ENCODE data around the gene PDE2A. TPM values are rescaled to one million over a fixed set of nuclear protein-coding genes. Genes with fewer than 3 reads are reported as not detected.
"Not testable (repeated sequence)": the region's sequence is repeated elsewhere in the genome, so short reads cannot be mapped to it uniquely, and the experiment has no call there.

Gene PDE2A
- total RNA-seq, 1 donor from 2014 or later, result 403 TPM

DNA sequence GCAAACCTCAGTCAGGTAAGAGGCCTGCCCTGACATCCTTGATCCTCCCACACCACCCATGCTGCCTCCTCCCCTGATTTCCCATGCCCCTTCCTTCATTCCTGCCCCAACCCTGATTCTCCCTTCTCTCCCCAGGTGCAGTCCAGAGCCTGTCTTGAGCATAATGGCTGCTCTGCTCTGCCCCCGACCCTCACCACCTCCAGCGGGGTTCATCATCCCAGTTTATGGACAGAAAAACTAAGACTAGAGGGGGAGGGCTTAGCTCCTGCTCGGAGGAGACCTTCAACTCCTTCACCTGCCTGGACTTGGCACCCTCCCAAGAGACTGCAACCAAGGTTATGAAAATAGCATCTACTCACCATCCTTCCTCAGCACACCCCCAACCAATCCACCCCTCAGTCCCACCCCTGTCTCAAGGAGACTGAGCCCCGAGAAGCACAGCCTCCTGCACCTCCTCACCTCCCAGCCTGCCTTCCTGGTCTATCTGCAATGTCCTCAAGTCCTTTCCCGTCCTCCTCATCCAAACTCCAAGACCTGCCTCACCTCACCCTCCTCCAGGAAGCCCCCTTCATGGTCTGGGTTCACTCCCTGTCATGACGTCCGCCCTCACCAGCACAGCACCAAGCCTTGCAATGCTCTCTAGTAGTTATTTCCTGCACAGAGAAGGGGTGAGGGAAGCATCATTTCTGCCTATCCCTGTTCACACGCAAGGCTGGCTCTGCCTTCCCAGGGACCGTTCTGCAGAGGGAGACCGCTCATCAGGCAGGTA is 103.1 kb downstream of the PDE2A start:
- Histone ChIP-seq H3K27ac (no peak overlapping the region), H3K27me3 (no peaks in the 10 kb centered on the region), H3K36me3 (no peaks in the 10 kb centered on the region), H3K4me1 (no peaks in the 10 kb centered on the region), H3K4me3 (no peak overlapping the region), H3K9me3 (no peaks in the 10 kb centered on the region)
- TF ChIP-seq, protein P1, sequence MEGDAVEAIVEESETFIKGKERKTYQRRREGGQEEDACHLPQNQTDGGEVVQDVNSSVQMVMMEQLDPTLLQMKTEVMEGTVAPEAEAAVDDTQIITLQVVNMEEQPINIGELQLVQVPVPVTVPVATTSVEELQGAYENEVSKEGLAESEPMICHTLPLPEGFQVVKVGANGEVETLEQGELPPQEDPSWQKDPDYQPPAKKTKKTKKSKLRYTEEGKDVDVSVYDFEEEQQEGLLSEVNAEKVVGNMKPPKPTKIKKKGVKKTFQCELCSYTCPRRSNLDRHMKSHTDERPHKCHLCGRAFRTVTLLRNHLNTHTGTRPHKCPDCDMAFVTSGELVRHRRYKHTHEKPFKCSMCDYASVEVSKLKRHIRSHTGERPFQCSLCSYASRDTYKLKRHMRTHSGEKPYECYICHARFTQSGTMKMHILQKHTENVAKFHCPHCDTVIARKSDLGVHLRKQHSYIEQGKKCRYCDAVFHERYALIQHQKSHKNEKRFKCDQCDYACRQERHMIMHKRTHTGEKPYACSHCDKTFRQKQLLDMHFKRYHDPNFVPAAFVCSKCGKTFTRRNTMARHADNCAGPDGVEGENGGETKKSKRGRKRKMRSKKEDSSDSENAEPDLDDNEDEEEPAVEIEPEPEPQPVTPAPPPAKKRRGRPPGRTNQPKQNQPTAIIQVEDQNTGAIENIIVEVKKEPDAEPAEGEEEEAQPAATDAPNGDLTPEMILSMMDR (IDR thresholded peaks at IDR 0.05), result no peak
- no peak for DNase-seq (ENCODE audit: low spot score in 2 of 2)
- intact Hi-C loops (cut with DNase I), result no loop called here

DNA sequence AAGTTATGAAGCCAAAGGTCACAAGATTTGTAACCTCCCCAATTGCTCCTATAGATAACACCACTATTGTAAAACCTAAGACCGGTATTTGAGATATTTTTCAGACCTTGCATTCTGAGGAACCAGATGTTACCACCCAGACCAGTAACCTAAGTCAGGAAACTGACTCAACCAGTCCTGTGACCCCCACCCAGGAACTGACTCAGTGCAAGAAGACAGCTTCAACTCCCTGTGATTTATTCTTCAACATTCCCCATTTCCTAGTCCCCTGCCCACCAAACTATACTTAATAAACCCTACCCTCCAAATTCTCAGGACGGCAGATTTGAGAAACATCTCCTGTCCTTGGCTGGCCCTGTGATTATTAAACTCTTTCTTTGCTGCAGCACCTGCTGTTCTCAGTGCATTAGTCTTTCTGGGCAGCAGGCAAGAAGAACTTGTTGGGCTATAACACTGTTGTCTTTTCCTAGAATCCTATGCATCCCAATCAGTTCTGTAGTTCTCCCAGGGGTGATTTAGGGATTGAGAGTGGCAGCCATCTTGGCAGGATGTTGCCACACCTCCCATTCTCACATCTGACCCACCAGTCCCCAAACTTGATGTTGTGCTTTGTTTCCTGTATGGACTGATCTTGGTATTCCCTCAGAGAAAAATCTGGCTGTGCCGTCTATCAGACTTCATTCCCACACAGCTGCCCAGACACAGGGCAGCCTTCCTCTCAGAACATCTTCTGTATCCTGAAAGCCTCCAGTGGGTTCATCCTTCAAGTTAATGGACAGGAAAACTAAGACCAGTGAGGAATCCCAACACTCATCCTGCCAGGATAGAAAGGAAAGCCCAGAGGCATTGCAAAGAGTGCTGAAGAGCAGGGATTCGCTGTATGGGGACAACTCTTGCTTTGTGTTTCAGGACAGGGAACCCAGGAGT is 104.0 kb downstream of the PDE2A start:
- no peak overlapping the region for H3K27ac ChIP-seq
- no peaks in the 10 kb centered on the region for H3K36me3 ChIP-seq
- H3K9me3 ChIP-seq, result no peaks in the 10 kb centered on the region
- intact Hi-C loops (cut with DNase I), result no loop called here
- TF ChIP-seq, protein P1 (IDR thresholded peaks at IDR 0.05), result no peak
- H3K4me3 ChIP-seq, result no peak overlapping the region
- H3K4me1 ChIP-seq, result no peaks in the 10 kb centered on the region
- no peak for DNase-seq (ENCODE audit: low spot score in 2 of 2)
- no peaks in the 10 kb centered on the region for H3K27me3 ChIP-seq

DNA sequence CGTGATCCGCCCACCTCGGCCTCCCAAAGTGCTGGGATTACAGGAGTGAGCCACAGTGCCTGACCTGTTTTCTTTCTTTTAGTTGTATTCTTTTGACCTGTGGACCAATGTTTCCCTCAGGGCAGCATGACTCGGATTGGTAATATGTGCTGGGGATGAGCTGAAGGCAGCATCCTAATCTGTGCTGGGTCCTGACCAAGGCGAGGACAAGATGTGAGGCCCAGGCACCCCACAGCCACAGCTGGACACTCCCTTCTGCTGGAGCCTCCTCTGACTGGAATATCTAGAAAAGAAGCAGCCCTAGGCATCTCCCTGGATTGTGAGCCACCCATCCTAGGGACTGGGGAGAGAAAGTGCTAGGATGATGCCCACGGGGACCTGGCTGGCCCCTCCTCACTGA is 105.4 kb downstream of the PDE2A start:
- H3K27me3 ChIP-seq, result no peaks in the 10 kb centered on the region
- intact Hi-C loops (cut with DNase I), result no loop called here
- H3K36me3 ChIP-seq, result no peaks in the 10 kb centered on the region
- no peaks in the 10 kb centered on the region for H3K9me3 ChIP-seq
- no peak overlapping the region for H3K27ac ChIP-seq
- H3K4me3 ChIP-seq, result no peak overlapping the region
- H3K4me1 ChIP-seq, result no peaks in the 10 kb centered on the region
- TF ChIP-seq, protein P1 (IDR thresholded peaks at IDR 0.05), result no peak
- no peak for DNase-seq (ENCODE audit: low spot score in 2 of 2)

DNA sequence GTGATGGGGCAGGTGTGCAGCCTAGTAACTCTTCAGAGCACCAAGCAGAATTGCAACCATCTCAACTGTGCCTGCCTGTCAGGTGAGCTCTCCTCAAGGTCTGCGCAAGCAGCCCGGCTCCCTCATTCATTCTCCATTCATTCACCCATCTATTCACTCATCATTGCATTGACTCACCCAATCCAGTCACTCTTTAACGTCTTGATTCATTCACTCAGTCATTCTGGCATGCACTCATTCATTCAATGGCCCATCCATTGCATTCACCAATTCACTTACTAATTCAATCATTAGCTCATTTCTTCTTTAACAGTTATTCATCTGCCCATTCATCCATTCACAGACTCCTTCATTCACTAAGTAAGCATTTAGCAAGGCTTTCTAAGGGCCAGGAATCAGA is 111.8 kb downstream of the PDE2A start:
- intact Hi-C loops (cut with DNase I), result no loop called here
- DNase-seq (ENCODE audit: low spot score in 2 of 2), result no peak

DNA sequence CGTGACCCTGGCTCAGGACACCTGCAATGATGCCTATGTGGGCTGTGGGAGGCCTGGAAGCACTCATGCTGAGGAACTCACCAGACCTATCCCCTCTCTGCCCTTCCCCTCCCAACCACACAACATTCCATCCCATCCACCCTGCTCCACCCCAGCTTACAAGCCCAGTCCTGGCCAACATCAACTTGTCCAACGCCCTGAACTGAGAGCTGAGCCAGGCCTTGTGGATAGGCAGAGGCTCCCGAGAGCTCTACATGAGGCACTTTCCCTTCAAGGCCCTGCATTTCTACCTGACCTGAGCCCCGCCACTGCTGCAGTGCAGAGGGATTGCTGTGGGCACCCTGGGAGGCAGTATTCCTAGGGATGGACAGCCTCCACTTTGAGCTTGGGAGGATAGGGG is 112.4 kb downstream of the PDE2A start:
- Histone ChIP-seq H3K36me3 (no peaks in the 10 kb centered on the region), H3K27me3 (no peaks in the 10 kb centered on the region), H3K27ac (no peak overlapping the region), H3K4me3 (no peak overlapping the region), H3K9me3 (no peaks in the 10 kb centered on the region), H3K4me1 (no peaks in the 10 kb centered on the region)
- intact Hi-C loops (cut with DNase I), result no loop called here
- DNase-seq (ENCODE audit: low spot score in 2 of 2), result peak in 1 of 2 donors; percentile 44
- TF ChIP-seq, protein P1 (IDR thresholded peaks at IDR 0.05), result no peak

More for the DNA sequence above, 111.8 kb downstream of the PDE2A start:
- Histone ChIP-seq H3K4me3 (no peak overlapping the region), H3K27me3 (no peaks in the 10 kb centered on the region), H3K36me3 (no peaks in the 10 kb centered on the region), H3K27ac (no peak overlapping the region), H3K9me3 (no peaks in the 10 kb centered on the region), H3K4me1 (no peaks in the 10 kb centered on the region)
- TF ChIP-seq, protein P1 (IDR thresholded peaks at IDR 0.05), result no peak

DNA sequence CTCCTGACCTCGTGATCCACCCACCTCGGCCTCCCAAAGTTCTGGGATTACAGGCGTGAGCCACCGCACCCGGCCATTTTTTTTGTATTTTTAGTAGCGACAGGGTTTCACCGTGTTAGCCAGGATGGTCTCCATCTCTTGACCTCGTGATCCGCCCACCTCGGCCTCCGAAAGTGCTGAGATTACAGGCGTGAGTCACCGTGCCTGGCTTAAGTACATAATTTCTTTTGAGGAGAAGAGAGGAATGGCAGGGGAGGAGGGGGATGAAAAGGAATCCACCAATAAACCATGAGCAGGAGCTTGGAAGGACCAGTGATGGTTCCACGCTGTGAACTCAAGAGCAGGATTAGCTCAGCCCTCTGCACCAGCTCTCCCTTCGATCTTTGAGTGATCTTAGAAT is 113.4 kb downstream of the PDE2A start:
- H3K27me3 ChIP-seq; H3K36me3 ChIP-seq; H3K4me3 ChIP-seq; intact Hi-C loops (cut with DNase I); H3K27ac ChIP-seq; H3K4me1 ChIP-seq; H3K9me3 ChIP-seq: not testable (repeated sequence)
- peak in 1 of 2 donors; percentile 25 for DNase-seq (ENCODE audit: low spot score in 2 of 2)
